Measurements from ENCODE around the gene SLCO2A1.

The SLCO2A1 gene

DNA sequence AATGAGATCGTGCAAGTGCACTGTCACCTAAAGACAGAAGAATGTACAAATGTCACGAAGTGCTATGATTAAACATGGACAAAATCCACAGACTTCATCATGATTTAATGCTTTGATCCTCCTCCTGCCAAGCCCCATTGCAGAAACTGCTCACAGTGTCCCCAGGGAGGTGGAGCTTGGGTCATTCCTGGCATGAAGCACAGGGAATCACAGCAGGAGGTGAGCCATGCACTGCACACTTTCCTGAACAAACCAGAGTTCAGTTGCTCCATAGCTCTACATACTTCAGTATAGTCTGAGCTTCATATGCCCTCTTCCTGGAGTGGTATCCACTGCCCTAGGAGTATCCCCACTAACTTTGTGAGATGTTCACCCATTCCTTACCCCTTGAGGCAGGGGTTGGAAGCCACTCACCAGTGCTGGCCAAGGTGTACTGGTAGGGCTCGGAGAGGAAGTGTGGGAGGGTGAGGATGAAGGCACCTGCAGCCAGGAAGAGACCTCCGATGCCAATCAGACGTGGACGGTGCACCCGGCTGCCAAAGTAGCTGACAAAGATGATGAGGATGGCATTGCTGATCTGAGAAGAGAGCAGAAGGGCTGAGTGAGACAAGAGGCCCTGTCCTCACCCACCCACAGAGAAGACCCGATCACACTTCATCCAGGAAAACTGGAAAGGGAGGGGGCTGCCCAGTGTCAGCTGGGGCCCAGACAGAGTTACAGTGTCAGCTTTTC lies 56.3 kb downstream of the SLCO2A1 start:
- DNase-seq = no peak

DNA sequence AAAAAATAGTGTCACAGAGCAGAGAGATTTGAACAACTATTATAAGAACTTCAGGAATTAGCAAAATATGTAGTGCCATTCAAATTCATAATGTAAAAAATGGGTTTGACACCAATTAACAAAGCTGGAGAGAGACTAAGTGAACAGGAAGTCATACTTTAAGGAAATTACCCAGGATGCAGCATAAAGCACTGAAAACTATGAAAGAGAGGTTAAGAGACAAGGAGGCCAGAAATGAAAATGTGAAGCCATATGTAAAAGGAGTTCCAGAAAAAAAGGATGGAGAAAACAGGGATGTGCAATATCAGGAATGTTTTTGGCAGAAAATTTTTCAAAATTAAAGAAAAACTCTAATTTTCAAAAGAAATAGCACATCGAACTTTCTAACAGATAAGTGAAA lies 57.6 kb downstream of the SLCO2A1 start:
- DNase-seq = no peak

DNA sequence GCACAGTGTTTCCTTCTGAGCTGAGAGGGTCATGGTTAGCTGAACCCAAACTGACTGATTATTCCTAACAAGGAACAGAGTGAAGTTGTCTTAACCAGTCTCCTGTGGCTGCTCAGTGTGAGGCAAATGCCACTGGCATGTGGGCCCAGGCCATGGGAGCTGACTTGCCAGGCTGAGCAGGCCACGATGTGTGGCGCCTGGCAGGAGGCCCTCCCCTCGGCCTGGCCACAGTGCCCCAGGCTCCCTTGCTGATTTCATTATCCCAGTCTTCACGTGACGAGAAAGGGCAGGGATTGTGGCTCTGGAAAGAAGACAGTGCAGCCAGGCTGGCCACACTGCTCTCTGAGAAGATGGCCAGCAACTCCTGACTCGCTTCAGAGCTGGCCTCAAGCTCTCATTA lies 58.8 kb downstream of the SLCO2A1 start:
- no peak for DNase-seq

DNA sequence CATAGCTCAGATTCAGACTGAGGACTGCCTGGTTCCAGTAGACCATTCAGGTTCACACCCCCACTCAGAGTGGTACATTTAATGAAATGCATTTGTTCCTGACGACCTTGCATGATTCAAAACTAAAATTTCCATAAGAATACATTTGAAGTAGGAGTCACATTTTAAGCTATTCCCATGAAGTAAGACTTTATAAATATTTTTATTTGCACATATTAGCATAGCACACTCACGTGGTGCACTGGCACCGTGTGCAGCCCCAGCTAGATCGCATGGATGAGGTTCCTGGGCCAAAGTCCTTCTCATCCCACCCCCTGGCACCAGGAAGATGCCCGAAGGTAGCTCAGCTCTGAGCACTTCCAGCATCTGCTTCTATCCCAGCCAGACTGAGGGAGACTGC lies 59.4 kb downstream of the SLCO2A1 start:
- DNase-seq = no peak

DNA sequence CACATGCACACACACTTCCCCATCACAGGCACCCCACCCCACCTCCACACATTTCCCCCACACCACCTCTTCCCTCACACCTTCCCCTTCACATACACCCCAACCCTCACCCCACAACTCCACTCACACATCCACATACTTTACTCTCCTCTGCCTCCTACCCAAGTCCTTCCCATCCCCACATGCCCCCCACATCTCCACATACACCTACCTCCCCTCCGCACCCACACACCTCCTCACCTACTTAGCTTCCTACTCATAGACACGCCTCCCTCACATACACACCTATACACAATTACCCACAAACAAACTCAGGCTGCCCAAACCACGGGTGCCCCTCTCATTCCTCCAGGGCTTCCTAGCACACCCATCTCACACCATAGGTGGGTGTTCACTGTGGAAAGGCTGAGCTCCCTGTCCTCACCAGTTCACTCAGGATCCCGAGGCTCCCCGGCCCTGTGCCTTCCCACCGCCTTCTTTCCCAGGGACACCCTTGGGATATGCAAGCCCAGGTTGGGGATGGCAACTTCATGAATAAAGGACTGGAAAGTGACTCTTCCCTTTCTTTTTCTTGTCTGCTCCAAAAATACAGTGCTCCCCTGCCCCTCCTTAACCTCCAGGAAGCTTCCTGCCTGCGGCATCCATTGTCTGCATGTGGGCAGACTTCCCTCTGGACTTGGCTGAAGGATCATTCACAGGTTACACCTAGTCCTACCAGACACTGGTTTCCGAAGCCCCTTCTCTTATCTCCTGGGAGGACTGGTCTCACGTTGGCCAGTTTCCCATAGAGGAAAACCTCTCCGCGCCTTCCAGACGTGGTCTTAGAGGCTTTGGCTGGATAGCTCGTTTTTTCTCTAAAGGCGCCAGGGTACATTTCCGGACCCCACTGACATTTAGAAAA lies 61.5 kb downstream of the SLCO2A1 start:
- DNase-seq = no peak

DNA sequence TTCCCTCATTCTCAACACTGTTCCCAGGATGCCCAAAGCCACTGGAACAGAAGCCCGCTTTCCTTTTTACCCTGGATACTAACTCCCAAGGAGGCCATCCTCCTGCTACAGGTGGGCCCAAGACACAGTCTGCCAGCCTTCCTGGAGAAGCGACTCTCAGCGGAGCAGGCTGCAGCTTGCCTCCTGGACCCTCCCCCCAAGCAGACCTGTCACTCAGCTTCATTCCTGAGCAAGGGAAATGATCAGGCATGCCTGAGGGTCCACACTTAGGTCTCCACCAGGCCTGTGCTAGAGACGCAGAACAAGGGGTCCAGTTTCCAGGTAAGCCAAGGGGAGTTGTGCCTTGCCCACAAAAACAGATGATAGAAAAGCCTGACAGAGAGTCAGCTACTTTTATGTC lies 62.8 kb downstream of the SLCO2A1 start:
- no peak for DNase-seq

DNA sequence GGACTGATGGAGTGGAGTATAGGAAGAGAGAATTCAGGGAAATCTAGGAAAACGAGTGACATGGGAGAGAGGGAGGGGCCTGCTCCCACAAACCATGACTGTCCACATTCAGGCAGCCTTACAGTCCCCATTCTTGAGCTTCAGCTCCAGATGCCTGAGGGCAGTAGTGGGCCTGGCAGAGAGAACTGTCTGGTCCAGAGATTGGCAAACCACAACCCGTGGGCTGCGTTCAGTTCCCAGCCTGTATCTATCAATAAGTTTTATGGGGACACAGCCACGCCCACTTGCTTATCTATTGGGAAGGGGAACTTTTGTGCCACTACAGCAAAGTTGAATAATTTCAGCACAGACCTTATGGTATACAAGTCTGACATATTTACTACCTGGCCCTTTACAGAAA lies 63.8 kb downstream of the SLCO2A1 start:
- DNase-seq = no peak

DNA sequence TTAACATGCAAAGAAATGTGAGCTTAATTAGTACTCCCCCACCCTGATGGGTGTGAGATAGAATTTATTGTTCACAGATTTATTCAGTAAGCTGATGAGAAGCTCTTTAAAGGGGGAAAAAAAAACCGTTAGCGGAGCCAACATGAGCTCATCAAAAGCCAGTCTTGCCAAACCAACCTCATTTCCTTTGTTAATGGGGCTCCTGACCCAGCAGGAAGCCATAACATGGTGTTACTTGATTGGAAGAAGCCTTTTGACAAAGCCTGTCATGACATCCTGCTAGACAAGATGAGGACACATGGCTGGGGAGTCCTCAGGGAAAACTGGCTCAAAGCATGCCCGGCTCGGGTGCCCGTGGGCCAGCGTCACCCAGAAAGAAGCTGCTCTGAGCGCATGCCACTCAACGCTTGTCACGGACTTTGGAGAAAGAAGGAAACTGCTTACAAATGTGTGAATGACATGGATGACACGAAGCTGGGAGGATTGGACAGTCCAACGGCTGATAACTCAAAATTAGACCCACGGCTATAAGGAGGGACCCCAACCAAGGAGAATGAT lies 64.6 kb downstream of the SLCO2A1 start:
- DNase-seq = no peak

DNA sequence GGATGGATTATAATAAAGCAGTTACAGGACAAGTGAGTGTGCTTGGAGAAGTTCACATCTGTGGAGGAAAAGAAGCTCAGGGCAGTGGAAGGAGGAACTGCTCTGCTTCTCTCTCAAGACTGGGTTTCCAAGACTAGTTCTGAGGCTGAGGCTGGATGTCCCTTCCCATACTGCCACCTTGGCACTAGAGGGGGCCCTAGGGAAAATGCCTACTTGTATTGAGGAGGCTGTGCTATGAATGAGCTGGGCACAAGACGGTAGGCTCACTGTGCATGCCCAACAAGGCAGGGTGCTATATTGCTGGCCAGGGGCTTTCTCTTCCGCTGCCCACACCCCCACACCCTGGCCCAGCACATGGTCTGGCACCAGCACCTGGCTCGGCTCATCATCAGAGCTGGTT lies 65.2 kb downstream of the SLCO2A1 start:
- no peak for DNase-seq

DNA sequence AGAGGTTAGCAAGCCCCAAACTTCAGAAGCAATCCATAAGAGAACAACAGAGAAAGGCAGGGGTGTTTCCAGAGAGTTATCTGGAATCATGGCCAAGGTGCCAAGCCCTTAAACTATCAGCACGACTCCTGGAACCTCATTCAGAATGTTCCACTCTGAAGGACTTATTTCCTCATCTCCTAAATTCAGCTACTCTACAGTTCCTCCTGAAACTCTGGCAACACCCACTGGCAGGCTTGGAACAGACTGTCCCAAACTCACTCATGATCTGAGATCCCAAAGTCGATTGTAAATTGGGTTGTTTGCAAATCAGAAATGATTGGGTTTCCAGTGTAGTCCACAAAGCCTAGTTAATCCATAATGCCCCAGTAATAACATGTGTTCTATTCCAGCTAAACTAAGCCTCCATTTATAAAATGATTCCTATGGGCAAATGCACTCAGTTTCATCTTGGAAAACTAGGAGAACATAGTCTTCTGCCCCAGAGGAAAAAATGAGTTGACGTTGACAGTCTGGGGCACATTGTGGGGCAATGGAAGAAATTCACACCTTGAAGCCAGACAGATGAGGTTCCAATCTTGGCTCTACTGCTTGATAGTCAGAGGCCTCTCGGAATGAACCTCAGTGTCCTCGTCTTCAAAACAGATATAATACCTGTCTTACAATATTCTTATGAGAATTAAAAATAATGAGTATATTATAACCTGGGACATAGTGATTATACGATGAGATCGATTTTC lies 65.9 kb downstream of the SLCO2A1 start:
- no peak for DNase-seq

DNA sequence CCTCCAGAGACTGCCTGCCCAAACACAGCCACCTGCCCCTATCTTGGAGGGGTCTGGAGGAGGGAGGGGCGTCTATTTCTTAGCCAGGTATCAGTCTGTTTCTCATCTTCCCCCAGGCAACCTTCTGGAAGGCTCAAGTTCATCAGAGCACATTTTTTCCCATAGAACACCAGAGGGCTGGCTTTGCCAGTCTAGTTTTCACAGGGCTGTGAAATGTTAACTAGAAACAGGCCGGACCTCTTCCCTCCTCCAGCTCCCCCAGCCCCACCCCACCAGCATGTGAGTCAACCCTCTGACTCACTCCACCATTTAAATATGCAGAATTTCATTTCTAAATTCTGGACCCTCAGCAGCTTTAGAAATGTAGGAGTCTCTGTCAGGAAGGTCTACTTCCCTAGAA lies 66.9 kb downstream of the SLCO2A1 start:
- DNase-seq = no peak

DNA sequence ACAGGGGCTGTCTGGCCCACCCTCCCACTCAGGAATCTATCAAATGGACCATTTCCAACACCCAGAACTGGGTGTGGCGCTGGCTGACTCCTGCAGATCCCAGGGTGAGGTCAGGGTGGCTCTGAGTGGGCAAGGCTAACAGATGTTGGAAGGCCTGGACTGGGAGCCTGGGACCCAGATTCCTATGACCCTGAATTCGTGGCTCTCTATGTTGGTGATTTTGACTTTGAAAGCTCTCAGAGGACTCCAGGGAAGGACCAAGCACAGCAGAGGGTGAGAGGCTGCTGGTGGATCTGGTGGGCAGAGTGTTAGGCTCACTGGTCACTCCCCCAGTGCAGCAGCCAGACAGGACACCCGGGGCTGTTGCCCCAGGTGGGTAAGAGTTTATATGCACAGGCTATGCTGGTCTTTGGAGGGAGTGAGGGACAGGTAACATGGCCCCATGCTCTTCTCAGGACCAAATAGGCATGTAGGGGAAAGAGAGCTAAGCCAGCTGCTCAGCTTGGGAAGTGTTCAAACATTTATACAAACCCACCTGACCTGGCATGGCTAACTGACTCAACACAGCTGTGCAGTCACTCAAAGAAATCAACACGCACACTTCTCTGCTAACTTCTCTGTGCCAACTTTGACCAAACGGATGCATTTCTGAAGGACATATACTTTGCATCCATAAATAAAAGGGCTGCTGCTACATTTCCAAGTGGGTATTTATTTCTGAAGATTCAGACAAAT lies 71.5 kb downstream of the SLCO2A1 start:
- DNase-seq = no peak

DNA sequence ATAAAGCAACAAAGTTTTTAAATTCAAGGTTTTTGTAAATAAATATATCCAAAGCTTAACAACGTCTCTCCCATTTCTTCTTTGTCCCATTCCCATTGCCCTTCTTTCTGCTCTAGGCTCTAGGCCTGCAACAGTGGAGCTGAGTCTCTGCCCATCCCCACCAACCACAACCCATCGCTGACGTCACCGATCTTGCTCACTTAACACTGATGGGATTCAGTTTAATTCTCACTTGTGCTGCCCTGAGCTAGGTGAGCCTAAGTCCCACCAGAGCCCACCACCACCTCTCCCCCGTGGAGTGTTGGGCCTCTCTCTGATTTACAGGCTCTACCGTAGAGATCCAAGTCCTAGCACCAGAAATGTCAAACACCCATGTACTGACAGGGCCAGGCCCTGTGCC lies 72.7 kb downstream of the SLCO2A1 start:
- no peak for DNase-seq

DNA sequence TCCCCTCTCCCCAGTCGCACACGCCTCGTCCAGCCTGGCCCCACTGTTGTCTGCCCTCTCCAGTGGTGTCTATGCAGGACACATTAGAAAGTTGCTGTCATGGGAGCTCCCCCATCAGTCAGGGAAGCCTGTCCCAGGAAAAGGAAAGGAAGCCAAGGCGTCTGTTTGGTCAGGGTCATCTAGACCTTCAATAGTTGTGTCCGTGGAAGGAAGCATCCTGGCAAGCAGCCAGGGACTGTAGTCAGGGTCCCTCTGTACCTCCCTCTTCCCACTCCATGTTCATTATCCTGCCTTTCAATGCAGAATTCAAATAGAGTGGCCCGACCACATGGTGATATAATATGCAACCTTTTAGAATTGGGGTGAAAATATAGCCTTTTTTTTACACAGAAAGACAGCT lies 73.4 kb downstream of the SLCO2A1 start:
- DNase-seq = no peak

DNA sequence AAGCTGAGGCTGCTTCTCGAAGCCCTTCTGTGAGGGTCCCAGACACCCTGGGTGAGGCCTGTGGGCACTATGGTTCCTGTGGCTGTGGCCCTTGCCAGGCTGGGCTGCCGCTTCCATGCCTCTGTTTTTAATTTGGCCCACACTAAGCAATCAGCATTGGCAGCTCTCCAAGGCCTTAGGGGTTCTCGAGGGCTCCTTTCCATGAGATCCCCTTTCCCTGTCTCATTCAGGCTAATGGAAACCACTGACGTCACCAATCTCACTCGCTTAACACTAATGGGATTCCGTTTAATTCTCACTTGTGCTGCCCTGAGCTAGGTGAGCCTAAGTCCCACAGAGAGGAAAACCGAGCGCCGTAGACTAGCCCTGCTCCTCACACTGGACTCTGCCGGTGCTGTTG lies 73.8 kb downstream of the SLCO2A1 start:
- no peak for DNase-seq

DNA sequence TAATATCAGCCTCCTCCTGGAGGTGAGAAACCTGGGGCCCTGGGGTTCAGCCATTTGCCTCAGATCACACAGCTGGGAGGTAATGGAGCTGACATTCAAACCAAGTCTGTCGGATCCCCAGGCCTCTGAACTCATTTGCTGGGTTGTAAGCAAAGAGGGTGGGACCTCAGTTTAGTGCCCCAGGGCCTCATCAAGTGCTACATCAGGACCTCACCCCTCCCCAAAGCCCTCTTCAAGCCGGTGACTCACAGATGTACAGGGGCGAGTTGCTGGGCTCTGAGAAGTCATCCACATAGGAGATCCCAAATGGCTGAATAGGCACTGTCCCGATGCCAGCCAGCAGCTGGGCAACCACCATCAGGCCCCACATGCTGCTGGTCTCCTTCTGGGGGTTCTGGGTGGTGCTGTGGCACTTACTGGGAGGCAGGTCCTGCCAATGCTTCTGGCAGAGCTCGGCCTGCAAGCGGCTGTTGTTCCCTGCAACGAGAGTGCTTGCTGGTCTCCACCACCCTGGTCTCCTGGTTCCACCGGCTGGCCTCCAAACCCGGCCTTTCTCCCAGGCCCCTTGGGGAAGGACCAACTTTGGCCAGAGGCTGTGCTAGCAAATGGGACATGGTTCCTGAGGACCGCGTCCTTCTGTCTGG lies 74.9 kb downstream of the SLCO2A1 start:
- no peak for DNase-seq

DNA sequence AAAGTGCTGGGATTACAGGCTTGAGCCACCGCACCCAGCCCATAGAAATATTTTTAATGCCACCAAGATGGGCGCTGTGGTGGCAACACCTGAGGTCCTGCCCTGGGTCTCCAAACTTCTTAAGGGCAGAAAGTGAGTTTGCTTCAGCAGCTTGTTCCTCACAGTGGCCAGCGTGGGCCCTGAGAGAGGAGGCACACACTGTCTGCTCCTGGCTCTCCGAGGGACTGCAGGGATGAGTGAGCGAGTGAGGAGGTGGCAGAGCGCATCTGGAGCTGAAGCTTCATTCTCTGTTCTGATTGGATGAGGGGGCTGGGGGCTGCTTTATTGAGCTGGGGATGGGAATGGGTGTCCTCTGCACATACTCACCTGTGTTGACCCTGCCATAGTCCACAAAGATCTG lies 76.4 kb downstream of the SLCO2A1 start:
- DNase-seq = no peak

DNA sequence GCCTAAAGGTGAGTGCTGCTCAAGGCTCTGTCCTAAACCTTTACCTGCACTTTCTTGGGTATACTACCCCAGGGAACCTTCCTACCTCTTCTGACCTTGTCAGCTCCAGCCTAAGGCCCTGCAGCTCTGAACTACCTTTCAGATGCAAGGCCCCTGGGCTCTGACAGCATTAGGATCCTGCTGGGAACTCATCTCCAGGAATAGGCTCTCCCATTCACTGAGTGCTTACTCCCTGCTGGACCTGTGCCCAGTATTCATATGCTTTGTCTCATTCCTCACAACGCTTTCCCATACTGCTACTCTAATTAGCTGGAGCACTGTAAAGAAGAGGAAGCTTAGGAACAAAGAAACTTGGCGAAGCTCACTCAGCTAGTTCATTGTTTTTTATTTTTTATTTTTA lies 80.3 kb downstream of the SLCO2A1 start:
- DNase-seq = no peak

DNA sequence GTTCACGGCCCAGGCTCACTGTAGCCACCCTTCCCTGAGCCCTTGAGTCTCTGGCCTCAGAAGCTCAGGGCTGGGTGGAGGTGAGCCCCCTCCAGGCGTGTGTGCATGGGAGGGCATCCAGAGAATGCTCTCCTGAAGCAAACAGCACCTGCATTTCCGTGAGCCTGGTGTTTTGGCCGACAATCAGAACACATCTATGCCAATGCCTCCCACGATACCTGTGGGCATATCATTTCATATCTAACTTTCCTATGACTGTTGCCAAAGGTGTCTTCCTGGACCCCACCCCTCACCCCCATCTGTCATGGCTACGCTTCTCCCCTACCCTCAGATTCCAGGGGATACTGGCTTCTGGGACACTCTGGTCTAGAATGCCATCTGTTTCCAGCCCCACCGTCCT lies 80.7 kb downstream of the SLCO2A1 start:
- no peak for DNase-seq

DNA sequence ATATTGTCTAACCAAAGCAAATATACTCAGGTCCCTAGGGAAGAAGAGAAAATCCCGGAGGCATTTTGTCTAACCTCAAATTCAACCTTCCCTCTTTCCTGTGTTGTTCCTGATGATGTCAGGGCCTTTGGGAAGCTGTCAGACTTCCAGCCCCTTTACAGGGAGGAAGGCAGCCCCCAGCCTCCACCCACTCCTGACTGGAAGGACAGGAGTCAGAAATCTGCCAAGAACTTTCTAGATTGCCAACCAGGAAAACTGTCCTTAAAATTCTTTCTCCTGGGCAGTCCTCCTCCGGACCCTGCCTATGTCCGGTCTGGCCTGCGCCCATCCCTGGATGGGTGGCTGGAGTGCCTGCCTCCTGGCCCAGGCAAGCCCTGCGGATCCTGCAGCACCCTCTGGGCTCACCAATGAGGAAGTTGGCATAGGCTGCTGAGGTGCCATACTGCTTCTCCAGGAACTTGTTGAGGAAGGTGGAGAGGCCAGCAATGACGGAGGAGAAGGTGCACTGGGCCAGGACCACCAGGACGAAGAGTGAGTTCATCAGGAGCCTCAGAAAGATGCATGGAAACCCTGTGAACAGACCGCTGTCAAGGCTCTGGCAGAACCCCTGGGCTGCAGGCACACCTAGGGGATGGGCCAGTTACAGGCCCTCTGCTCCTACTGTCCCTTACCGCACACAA lies 81.5 kb downstream of the SLCO2A1 start:
- DNase-seq = no peak

DNA sequence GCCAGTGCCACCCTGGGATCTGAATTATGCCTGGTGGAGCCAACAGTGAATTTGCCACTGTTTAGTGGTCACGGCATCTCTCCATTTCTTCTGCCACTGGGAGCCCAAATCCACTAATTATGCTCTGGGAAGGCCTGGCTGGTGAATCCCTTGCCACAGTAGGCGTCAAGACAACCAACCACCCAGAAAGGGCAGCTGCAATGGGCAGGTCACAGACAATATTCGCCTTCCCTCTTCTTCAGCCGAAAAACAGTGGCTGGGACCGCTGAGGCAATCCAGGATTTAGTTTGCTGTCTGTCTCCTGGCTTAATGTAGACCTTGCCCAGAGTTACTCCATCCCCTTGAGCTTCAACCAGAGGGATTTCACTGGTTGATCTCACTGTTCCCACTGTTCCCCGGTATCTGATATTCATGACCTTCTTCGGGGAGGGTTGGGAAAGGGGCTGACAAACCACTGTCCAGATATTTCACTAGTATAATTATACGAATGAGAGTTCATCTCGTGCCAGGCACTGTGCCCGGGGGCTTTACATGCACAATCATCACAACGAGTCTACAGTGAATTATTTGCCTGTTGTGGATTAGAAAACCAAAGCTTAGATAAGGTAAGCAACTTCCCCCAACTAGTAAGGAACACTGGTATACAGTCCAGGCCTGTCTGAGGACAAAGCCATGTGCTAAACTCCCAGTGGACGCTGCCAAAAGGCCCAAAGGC lies 84.2 kb downstream of the SLCO2A1 start:
- no peak for DNase-seq
